DMS 273 (cell line): ENCODE data around the gene S100A11.

Experiments used
- DNase-seq: peaks from one replicate; lab custom pipeline; 2025; ENCODE audit not compliant: unreplicated experiment; lab: John Stamatoyannopoulos, UW

Gene S100A11

GRCh38 chr1:151986501-151987190 is 50.2 kb downstream of the S100A11 start:
- DNase-seq: no peak

GRCh38 chr1:151985768-151986167 is 51.0 kb downstream of the S100A11 start:
- no peak for DNase-seq

GRCh38 chr1:151985270-151985669 is 51.5 kb downstream of the S100A11 start:
- DNase-seq: no peak

- DNase-seq: no peak
Observed at GRCh38 chr1:151984313-151984956, 52.4 kb downstream of the S100A11 start.
